ENCODE results near the gene DNAH2.
A peak's percentile ranks its signal among the peaks of the same experiment; 100 is the strongest.

The DNAH2 gene

DNA sequence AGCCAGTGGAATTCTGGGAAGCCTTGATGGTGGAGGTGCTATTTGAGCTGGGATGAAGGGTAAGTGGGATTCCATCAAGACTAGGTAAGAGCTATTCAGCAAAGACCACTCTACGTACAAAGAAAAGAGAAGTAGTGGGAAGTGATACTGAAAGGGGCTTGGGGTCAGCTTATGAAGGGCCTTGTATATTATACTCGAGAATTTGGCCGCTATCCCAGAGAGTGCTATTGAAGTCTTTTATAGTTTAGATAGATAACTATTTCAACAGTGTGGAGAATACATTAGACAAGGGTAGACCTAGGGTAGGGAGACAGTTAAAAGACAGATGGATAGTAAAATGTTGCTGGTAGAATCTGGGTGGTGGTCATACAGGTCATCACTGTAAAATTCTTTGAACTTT, 10.3 kb downstream of the DNAH2 start:
- DNase-seq (ENCODE audit: low spot score), result no peak

DNA sequence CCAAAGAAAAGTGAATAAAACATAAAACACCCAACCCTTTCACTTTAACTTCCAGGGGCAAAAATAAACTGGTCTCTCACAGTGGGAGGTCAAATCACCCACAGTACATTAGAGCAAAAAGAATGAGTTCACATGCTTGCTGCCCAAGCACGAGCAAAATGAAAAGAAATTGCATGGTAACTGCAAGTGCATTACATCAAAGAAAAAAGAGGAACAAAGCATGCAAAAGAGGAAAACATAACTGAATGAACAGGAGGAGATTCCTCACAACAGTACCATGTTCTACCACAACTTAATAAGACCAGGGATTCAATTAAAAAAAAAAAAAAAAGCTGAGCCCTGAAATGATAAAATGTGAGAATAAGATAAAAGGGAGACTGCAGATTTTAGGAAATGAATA, 12.3 kb downstream of the DNAH2 start:
- DNase-seq (ENCODE audit: low spot score), result no peak

DNA sequence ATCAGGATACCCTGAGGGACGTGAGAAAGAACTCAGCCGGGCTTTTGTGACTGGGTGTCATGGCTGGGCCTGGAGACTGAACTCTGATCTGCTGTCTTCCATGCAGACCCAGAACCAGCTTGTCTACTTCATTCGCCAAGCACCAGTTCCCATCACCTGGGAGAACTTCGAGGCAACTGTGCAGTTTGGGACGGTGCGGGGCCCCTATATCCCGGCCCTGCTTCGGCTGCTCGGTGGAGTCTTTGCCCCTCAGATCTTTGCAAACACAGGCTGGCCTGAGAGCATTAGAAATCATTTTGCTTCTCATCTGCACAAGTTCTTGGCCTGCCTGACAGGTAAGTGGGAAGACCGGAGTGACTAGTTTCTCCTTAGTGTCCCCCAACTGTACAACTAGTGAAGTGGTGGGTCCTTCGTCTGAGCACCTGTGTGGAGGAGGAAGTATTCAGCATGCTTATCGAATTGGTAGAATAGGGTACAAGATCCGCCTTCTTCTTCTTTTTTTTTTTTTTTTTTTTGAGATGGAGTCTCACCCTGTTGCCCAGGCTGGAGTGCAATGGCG, 15.5 kb downstream of the DNAH2 start:
- DNase-seq (ENCODE audit: low spot score), result no peak

DNA sequence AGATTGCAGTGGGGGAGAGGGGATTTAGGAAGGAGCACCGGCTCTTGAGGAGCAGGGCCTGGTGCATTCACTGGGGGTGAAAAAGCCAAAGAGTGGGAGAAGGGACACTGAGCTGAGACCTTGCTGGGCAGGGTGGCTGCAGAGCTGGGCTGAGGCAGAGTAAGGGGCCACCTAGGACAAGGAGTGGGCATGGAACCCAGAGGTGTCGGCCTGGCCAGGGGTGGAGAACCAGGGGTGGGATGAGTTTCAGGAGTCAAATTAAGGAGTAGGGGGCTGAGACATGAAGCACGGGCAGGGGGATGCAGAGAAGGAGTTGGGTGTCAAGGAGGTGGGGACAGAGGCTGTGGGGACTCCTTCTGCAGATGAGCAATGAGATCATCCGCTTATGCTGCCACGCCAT, 20.1 kb downstream of the DNAH2 start:
- DNase-seq (ENCODE audit: low spot score), result no peak

DNA sequence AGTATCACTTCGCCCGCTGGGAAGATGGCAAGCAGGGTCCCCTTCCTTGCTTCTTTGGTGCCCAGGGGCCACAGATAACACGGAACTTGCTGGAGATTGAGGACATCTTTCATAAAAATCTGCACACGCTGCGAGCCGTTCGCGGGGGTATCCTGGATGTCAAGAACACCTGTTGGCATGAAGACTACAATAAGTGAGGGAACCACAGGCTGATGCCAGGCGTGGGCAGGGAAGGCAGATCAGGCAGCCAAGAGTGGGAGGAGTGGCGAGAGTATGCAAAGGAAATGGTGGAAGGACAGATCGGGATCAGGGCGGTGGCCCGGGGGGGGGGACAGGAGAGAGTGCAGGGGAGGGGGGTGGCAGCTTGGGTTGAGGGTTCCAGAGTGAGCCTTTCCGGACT, 22.2 kb downstream of the DNAH2 start:
- DNase-seq (ENCODE audit: low spot score), result no peak

DNA sequence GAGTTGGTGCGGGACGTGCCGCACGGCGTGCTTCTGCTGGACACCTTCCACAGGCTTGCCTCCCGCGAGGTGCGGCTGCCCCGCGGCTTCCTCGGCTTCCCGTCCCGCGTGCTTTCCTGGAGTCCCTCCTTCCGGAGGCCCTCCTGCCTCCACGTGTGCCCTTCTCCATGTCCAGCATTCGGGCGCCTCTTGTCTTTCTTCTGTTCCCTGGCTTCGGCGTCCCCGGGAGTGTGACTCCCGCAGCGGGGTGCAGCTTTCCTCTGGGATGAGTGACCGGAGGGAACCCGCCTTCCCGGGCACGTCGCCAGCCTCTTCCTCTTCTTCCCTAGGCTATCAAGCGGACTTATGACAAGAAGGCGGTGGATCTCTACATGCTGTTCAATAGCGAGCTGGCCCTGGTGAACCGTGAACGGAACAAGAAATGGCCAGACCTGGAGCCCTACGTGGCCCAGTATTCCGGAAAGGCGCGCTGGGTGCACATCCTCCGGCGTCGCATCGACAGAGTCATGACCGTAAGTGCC, 23.0 kb downstream of the DNAH2 start:
- no peak for DNase-seq (ENCODE audit: low spot score)

DNA sequence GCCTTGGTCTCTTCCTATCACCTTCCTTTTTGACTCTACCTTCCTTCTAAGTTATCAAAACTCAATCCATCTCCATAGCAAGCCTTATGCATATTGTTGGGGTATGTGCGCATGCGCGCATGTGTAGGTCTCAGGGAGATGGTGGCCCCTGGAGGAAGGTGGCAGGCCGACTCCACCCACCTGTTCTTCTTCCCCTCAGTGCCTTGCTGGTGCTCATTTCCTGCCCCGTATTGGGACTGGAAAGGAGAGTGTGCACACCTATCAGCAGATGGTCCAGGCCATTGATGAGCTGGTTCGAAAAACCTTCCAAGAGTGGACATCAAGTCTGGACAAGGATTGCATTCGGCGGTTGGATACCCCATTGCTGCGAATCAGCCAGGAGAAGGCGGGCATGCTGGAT, 25.2 kb downstream of the DNAH2 start:
- no peak for DNase-seq (ENCODE audit: low spot score)

DNA sequence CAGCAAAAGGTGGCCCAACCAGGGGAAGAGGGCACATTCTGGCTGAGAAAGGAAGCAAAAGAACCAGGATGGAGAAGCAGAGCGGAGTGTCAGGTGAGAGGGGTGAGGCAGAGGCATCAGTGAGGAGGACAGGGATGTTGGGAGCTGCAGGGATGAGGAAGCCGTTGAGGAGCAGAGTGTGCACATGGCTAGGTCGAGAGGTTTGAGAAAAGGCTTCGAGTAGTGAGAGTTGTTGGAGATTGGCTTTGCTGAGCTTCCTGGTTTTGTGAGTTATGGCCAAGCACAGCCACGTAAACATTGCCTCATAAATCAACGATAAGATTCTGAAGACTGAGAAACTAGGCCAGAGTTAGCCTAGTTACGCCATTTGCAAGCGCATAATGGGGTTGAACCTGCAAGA, 26.9 kb downstream of the DNAH2 start:
- no peak for DNase-seq (ENCODE audit: low spot score)

DNA sequence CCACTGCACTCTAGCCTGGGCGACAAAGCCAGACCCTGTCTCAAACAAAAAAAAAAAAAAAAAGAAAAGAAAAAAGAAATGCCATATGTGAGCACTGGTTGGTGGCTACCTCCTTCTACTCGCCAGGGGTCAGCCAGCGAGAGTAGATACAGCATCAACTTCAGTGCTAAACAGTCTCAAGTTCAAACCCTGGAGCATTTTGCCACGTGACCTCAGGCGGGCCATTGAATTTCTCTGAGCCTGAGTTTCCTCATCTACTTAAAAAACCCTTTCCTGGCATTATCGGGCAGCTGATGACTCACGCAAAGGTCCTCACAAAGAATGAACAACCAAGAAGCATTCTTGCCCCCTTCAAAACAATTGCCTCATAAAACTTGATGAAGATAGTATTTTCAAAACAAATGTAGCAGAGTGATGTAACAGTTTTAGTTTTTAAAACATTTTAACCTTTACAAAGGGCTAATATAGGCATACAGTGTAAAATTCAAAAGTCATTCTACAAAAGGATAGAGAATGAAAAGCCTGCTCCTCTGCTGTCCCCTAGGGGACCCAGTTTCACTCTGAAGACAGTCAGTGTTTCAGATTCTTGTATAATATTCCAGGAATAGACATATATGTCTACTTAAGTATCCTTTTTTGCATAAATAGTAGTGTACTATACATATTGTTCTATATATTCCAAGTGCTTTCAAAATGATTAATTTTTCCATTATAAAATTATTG, 28.4 kb downstream of the DNAH2 start:
- DNase-seq (ENCODE audit: low spot score), result peak; percentile 93

DNA sequence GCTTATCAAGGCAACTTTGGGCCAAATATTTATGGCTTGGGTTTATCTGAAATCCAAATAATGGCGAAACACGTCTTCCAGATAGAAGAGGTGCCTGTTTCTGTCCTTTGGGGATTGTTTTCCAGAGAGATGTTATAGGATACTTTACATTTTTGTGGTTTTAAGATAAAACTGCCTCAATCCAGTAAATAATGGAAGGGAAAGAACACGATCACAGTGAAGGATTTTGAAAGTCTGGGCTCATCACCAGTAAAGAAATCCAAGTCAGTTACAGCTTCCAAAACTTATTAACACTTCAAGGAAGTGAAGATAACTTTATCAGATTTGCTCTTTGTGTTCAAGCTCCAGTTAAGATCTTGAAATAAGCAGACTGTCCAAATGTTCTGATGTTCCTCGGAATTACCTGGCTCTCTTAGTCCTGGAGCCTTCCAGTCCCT, 30.1 kb downstream of the DNAH2 start:
- DNase-seq (ENCODE audit: low spot score), result peak; percentile 31

DNA sequence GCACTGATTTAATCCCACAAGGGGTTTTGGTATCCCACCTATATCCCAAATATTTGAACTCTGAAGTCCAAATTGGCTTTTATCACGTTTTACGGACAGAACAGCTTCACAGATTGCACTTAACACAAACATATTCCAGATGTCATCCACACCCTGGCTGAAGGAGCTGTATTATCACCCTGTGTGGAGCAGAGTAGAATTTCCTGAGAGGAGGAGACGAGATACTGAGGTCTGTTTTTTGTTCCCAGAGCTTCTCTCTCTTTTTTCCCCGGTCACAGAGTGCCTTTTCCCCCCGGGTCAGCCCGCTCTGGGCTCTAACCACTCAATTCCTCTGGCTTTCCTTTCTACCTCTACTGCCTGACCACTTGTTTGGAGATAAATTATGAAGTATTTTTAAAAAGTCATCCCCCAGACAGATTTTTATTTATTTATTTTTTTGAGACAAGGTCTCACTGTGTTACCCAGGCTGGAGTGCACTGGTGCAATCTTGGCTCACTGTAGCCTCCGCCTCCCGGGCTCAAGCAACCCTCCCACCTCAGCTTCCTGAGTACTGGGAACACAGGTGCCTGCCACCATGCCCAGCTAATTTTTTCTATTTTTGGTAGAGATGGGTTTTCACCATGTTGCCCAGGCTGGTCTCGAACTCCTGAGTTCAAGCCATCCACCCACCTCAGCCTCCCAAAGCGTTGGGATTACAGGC, 30.7 kb downstream of the DNAH2 start:
- no peak for DNase-seq (ENCODE audit: low spot score)

DNA sequence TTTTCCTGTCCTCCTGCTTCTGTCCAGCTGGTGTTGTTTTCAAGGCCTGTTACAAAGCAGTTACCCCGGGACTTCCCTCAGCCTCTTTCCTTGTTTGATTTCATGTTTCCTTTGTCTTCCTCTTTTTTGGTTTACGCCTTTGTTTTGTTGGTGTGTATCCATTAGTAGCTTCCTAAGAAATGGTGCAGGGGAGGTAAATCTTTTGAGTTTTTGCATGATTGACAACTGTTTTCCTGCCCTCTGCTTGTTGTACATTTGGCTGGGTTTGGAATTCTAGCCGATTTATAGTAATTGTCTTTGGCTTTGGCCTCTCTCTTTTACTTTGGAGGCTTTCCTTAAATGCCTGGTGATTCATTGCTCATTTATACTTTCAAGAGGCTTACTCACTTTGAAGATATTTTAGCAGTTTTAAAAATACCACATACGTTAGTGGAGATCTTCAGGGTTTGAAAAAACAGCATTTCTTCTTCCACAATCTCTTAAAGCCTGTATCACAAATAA, 32.8 kb downstream of the DNAH2 start:
- DNase-seq (ENCODE audit: low spot score), result peak; percentile 20

DNA sequence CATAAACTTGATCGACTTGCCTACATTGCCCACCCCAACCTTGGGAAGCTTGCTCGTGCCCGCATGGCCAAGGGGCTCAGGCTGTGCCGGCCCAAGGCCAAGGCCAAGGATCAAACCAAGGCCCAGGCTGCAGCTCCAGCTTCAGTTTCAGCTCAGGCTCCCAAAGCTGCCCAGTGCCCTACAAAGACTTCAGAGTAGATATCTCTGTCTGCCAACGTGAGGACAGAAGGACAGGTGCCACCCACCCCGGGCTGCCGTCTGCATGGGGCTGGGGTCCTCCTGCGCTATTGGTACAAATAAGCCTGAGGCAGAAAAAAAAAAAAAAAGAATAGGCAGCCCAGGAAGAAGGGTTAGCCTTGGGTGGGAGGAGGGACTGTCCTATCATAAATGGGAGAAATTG, 37.1 kb downstream of the DNAH2 start:
- DNase-seq (ENCODE audit: low spot score), result no peak

DNA sequence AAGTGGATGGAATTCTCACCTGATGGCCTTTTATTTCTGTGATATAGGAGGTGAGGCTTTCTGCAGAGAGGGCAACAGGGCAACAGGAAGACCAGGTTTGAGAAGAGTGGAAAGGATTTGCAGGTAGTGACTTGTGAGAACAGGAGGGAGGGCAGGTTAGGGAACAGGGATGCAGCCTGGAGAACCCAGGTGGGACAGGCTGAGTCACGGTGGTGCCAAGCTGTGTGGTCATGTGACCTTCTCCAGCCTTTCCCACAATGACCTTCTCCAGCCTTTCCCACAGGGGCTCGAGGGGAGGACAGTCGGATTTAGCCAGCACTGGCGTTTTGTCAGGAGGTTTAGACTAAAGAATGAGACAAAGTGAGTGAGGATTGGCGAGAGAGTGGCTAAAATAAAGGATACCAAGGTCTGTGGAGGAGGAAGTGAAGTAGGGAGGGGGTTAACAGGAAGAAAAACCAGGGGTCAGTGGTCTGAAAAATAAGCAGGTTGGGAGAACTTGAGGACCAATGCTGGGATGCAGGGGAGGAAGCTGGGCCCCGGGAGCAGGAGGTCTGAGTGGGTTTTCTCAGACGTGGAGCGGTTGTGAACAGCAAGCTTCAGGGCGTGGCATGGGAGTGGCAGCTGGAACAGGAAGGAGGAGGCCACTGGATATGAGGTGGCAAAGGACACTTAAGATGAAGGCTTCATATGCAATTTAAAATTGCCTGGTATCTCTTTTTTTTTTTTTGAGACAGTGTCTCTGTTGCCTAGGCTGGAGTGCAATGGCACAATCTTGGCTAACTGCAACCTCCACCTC, 37.7 kb downstream of the DNAH2 start:
- no peak for DNase-seq (ENCODE audit: low spot score)

DNA sequence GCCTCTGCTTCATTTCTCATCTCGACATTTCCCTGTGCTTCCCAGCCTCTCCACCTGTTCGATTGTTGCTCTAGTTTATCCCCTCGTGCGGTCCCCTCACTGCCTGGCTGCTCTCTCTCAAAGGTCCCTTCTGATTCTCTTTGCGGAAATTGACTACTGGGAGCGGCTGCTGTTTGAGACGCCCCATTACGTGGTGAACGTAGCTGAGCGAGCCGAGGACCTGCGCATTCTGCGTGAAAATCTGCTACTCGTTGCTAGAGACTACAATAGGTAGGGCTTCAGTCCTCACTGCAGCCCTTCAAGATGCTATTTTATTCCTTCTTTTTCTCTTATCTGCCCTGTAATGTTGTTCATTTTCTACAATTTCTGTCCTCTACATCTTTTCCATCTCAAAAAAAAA, 39.4 kb downstream of the DNAH2 start:
- DNase-seq (ENCODE audit: low spot score), result no peak

DNA sequence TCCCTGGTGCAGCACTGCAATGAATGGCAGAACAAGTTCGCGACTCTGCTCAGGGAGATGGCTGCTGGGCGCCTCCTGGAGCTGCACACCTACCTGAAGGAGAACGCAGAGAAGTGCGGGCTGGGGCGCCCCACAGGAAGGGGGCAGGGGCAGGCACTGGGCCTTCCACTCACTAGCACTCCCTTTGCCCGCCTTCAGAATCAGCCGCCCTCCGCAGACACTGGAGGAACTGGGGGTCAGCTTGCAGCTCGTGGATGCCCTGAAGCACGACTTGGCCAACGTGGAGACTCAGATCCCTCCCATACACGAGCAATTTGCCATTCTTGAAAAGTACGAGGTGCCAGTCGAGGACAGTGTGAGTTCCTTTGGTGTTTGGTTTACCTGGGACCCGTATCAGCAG, 46.4 kb downstream of the DNAH2 start:
- no peak for DNase-seq (ENCODE audit: low spot score)

DNA sequence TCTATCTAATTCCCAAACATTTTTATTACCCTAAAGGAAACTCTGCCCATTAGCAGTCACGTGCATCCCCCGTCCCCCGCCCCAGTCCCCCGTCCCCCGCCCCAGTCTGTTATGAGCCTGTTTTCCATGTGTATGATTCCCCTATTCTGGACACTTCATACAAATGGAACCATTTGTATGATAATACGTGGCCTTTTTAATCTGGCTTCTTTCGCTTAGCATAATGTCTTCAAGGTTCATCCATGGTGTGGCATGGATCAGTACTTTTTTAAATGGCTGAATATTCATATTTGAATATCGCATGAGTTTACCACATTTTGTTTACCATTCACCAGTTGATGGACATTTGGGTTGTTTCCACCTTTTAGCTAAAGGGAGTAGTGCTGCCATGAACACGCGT, 49.5 kb downstream of the DNAH2 start:
- no peak for DNase-seq (ENCODE audit: low spot score)

DNA sequence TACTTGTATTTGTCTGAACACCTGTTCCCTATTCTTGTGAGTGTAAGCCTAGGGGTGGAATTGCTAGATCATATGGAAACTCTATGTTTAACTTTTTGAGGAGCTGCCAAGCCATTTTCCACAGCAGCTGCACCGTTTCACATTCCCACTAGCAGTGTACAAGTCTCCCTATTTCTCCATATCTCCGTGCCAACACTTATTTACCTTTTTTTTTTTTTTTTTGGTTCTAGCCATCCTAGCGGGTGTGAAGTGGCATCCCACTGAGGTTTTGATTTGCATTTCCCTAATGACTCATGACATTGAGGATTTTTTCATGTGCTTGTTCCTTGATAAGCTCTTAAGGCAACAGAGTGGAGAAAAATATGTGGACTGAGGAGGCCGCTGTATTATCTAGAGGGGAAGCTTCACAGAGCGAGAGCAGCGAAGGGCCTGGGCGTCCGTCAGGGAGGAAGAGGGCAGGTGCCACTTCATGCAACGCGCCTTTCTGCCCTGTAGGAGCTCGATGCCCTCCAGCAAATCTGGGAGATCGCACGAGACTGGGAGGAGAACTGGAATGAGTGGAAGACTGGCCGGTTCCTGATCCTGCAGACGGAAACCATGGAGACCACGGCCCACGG, 50.0 kb downstream of the DNAH2 start:
- DNase-seq (ENCODE audit: low spot score), result no peak

DNA sequence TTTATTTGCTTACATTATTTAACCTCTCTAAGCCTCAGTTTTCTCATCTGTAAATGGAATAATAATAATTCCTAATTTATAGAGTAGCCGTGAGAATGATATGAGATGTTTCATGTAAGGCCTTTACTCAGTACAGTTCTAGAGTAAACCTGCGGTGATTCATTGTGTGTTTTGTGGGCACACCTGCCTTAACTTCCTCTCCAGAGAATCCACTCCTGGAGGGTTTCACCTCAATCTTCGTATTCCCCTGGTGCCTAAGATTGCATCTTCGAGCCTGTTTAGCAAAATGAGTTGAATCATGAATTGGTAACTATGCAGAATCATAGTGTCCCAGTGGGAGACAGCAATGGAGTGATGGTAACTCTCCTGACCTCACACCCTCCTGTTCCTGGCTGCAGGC, 52.3 kb downstream of the DNAH2 start:
- DNase-seq (ENCODE audit: low spot score), result no peak

DNA sequence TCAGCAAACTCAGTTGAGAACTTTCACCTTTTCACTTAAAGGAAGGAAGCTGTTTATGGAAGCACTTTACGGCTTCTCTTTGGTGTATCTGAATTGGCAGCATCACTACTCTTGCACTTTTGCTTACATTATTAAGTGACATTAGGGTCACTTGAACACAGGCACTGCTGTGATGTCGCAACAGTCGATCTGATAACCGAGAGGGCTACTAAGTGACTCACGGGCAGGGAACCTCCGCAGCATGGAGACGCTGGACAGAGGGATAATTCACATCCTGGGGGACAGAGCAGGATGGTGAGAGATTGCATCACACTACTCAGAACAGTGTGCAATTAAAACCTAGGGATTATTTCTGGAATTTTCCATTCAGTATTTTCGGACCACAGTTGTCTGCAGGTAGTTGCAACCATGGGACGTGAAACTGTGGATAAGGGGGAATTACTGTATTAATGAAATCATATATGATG, 56.5 kb downstream of the DNAH2 start:
- peak; percentile 48 for DNase-seq (ENCODE audit: low spot score)

DNA sequence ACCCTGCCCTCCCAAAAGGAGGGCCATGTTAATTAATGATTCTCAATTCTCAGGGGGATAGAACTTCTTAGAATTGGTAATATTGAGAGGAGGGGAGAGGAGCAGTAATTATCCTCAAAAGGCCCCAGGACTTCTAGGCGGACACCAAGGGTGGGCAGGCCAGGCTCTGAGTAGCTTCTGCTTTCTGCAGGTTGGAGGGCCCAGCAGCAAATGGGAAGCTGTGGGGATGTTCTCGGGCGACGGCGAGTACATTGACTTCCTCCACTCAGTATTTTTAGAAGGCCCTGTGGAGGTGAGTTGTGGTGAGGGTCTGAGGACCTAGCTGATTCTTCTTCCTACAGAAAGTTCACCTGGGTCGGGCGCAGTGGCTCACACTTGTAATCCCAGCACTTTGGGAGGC, 57.5 kb downstream of the DNAH2 start:
- DNase-seq (ENCODE audit: low spot score), result no peak

DNA sequence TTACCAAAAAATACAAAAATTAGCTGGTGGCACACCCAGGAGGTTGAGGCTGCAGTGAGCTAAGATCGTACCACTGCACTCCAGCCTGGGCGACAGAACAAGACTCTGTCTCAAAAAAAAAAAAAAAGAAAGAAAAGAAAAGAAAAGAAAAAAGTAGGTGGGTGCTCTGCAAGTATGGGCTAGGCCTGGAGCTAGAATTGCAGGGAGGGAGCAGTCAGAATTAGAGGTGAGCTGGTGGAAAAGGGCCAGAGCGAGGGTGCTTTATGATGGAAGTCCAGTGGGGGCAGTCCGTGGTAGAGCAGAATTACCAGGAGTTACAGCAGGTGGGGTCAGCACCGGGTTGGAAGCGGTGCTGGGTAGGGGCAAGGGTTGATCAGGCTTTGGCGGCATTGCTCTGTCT, 59.5 kb downstream of the DNAH2 start:
- DNase-seq (ENCODE audit: low spot score), result no peak
